ENCODE data around the gene GATAD2A.
"Not testable (repeated sequence)": the region's sequence is repeated elsewhere in the genome, so short reads cannot be mapped to it uniquely, and the experiment has no call there.

The GATAD2A gene

GRCh38 chr19:19471682-19472081, 66.2 kb downstream of the GATAD2A start:
- H3K4me3 ChIP-seq (IDR thresholded peaks at IDR 0.05; ENCODE audit: insufficient read depth, low read depth, low read length): no peak overlapping the region
- no peak overlapping the region for H3K4me2 ChIP-seq
- H4K20me1 ChIP-seq (ENCODE audit: insufficient read depth): 0 out of 2 replicates have a peak, but pooled peaks cover 3% of the 10 kb centered on the region
- no peaks in the 10 kb centered on the region; the same call in 1 of the 2 replicates for H3K36me3 ChIP-seq (ENCODE audit: insufficient read depth)
- H3K4me1 ChIP-seq (ENCODE audit: low read depth, poor library complexity, severe bottlenecking): peaks cover 10% of the 10 kb centered on the region
- TF ChIP-seq, protein P1, sequence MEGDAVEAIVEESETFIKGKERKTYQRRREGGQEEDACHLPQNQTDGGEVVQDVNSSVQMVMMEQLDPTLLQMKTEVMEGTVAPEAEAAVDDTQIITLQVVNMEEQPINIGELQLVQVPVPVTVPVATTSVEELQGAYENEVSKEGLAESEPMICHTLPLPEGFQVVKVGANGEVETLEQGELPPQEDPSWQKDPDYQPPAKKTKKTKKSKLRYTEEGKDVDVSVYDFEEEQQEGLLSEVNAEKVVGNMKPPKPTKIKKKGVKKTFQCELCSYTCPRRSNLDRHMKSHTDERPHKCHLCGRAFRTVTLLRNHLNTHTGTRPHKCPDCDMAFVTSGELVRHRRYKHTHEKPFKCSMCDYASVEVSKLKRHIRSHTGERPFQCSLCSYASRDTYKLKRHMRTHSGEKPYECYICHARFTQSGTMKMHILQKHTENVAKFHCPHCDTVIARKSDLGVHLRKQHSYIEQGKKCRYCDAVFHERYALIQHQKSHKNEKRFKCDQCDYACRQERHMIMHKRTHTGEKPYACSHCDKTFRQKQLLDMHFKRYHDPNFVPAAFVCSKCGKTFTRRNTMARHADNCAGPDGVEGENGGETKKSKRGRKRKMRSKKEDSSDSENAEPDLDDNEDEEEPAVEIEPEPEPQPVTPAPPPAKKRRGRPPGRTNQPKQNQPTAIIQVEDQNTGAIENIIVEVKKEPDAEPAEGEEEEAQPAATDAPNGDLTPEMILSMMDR (conservative IDR thresholded peaks at IDR 0.05; ENCODE audit: low read depth, low read length): no peak
- no peak overlapping the region for H2AFZ ChIP-seq (ENCODE audit: low read depth)
- peaks cover 11% of the 10 kb centered on the region; the same call in 1 of the 2 replicates for H3K79me2 ChIP-seq (ENCODE audit: insufficient read depth, low read depth)
- H3K27ac ChIP-seq: no peak overlapping the region
- H3K9ac ChIP-seq: no peak overlapping the region
- H3K27me3 ChIP-seq (ENCODE audit: insufficient read depth, low read depth): no peaks in the 10 kb centered on the region

DNA sequence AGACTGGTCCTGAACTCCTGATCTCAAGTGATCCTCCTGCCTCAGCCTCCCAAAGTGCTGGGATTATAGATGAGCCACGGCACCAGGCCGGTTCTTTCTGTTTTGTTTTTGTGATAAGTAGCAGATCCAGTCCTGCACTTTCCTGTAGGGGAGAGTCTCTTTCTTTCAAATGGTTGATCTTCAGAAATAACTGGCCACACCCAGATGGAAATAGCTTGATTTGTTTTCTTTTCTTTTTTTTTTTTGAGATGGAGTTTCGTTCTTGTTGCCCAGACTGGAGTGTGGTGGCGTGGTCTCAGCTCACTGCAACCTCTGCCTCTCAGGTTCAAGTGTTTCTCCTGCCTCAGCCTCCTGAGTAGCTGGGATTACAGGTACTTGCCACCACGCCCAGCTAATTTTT, 66.6 kb downstream of the GATAD2A start:
- H3K36me3 ChIP-seq (ENCODE audit: insufficient read depth); H3K4me3 ChIP-seq (IDR thresholded peaks at IDR 0.05; ENCODE audit: insufficient read depth, low read depth, low read length); H3K4me2 ChIP-seq; H4K20me1 ChIP-seq (ENCODE audit: insufficient read depth); H3K27ac ChIP-seq; H3K4me1 ChIP-seq (ENCODE audit: low read depth, poor library complexity, severe bottlenecking); H2AFZ ChIP-seq (ENCODE audit: low read depth); H3K9ac ChIP-seq; H3K27me3 ChIP-seq (ENCODE audit: insufficient read depth, low read depth): not testable (repeated sequence)
- peaks cover 11% of the 10 kb centered on the region; the same call in 1 of the 2 replicates for H3K79me2 ChIP-seq (ENCODE audit: insufficient read depth, low read depth)

GRCh38 chr19:19475015-19475765, 69.7 kb downstream of the GATAD2A start:
- H3K9ac ChIP-seq: no peak overlapping the region
- peaks cover 17% of the 10 kb centered on the region for H3K4me1 ChIP-seq (ENCODE audit: low read depth, poor library complexity, severe bottlenecking)
- H3K4me2 ChIP-seq: no peak overlapping the region
- TF ChIP-seq, protein P1 (conservative IDR thresholded peaks at IDR 0.05; ENCODE audit: low read depth, low read length): no peak
- no peak overlapping the region for H2AFZ ChIP-seq (ENCODE audit: low read depth)
- H3K4me3 ChIP-seq (IDR thresholded peaks at IDR 0.05; ENCODE audit: insufficient read depth, low read depth, low read length): no peak overlapping the region
- peaks cover 16% of the 10 kb centered on the region; the same call in 1 of the 2 replicates for H3K79me2 ChIP-seq (ENCODE audit: insufficient read depth, low read depth)
- no peaks in the 10 kb centered on the region for H3K36me3 ChIP-seq (ENCODE audit: insufficient read depth)
- no peaks in the 10 kb centered on the region for H3K27me3 ChIP-seq (ENCODE audit: insufficient read depth, low read depth)
- peaks cover 13% of the 10 kb centered on the region for H4K20me1 ChIP-seq (ENCODE audit: insufficient read depth)
- no peak overlapping the region for H3K27ac ChIP-seq

DNA sequence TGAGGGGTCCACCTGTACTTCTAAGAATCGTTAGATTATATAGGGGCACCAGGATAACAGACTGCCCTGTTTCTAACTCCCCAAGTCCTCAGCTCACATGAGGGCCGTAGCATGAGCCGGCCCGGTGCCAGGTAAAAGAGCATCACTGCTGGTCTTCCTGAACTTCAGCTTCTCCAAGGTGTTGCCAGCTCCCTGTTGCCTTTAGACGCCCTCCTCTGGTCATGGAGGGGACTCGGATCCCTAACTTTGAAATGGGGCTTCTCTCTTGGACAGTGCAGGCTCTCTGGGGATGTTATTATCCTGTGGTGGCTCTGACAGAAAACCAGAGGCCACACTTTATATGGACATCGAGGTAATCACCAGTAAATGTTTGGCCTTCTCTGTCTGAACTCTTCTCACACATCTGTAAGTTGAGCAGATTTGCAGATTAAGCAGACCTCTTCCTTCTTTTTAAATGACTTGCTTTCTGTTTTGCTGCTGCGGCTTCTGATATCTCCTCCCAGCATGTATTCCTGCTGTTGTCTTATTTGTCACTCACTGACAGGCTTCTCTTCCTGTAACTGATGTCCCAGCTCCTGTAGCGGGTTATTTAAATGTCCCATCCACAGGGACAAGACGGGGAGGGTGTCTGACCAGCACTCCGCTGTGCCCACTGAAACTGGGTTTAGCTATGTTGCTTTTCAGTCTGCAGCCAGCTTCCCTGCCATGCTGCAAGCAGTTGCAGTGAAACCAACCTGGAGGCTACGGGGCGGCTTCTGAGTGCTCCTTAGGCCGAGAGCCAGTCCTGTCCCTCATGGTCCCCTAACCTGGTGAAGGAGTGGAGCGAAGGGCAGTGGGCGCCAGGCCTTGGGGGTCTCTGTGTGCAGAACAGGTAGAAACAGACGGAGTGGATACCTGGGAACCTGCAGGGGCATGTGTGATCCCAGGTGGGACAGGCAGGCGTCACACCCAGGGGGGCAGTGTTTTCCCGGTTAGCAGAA, 70.7 kb downstream of the GATAD2A start:
- peaks cover 21% of the 10 kb centered on the region for H4K20me1 ChIP-seq (ENCODE audit: insufficient read depth)
- peaks cover 26% of the 10 kb centered on the region for H3K4me1 ChIP-seq (ENCODE audit: low read depth, poor library complexity, severe bottlenecking)
- H3K36me3 ChIP-seq (ENCODE audit: insufficient read depth): no peaks in the 10 kb centered on the region
- no peak overlapping the region for H3K4me2 ChIP-seq
- no peak overlapping the region for H3K4me3 ChIP-seq (IDR thresholded peaks at IDR 0.05; ENCODE audit: insufficient read depth, low read depth, low read length)
- no peak overlapping the region for H2AFZ ChIP-seq (ENCODE audit: low read depth)
- peaks cover 16% of the 10 kb centered on the region; the same call in 1 of the 2 replicates for H3K79me2 ChIP-seq (ENCODE audit: insufficient read depth, low read depth)
- no peak overlapping the region for H3K27ac ChIP-seq
- H3K27me3 ChIP-seq (ENCODE audit: insufficient read depth, low read depth): no peaks in the 10 kb centered on the region
- H3K9ac ChIP-seq: no peak overlapping the region
- TF ChIP-seq, protein P1 (conservative IDR thresholded peaks at IDR 0.05; ENCODE audit: low read depth, low read length): no peak
